Measurements from ENCODE around the gene SNAPC4.

DNA sequence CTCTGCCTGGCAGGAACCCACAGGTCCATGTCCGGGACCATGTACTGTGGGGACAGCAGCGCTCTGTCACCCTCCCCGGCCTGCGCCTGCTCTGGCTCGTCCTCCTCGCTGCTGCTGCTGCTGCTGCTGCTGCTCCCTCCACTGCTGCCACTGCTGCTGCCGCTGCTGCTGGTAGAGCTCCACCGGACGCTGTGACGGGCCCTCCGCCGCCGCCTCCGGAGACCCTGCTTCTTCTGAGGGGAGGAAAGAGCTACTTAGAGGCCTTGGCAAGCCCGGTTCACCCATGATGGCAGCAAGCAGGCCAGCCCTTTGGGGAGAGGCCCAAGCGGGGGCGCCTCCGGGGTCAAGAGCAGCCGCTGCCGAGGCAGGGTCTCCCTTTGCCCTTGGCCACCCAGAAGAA is 16.5 kb downstream of the SNAPC4 start:
- TF ChIP-seq POLR2AphosphoS5 (IDR thresholded peaks at IDR 0.05) (no peak), POLR2A (IDR thresholded peaks at IDR 0.05) (no peak), CTCF (IDR thresholded peaks at IDR 0.05) (no peak), EP300 (IDR thresholded peaks at IDR 0.05) (no peak)

All from sigmoid colon (tissue), 4 donors.